ENCODE measurements around the gene C4orf33. TPM values are rescaled to one million over a fixed set of nuclear protein-coding genes. Genes with fewer than 3 reads are reported as not detected.

The C4orf33 gene
- total and polyA plus RNA-seq, 9 of the 15 experiments (the other 6 are each of a cell fraction or from before 2014, with no cell fraction given): 16.7 to 42.0 (median 27.5) TPM

DNA sequence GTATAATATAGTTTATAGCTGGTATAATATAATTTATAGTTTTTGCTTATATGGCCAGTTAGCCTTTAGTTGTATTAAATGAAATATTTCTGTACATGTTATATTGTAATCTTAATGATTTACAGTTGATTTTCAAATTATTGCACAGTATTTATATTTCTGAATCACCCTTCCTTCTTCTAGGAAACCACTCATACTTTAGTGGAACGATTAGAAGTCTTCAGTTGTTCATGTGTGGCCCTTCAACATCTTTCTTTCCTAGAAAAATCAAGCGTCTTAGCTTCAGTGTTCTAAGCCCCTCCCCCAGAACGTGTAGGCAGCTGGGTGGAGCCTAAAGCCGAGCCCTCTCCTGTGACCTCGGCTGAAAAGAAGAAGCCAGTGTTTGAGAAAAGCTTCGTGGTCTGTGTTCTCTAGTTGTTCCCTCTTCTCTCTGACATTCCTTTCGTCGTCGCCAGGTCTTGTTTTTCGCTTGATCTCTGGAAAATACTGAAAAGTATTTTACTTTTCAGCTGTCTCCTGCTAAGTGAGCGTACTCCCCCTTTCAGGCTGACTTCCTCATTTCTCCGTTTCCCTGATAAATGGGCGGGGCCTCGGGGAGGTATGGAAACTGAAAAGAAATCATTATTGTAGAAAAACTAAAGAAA lies at the start of gene C4orf33 (continued):
- TF ChIP-seq, protein P1, sequence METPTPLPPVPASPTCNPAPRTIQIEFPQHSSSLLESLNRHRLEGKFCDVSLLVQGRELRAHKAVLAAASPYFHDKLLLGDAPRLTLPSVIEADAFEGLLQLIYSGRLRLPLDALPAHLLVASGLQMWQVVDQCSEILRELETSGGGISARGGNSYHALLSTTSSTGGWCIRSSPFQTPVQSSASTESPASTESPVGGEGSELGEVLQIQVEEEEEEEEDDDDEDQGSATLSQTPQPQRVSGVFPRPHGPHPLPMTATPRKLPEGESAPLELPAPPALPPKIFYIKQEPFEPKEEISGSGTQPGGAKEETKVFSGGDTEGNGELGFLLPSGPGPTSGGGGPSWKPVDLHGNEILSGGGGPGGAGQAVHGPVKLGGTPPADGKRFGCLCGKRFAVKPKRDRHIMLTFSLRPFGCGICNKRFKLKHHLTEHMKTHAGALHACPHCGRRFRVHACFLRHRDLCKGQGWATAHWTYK (CRISPR knock-in tag; IDR thresholded peaks at IDR 0.05): no peak
- no peak for TF ChIP-seq DMBX1 (CRISPR knock-in tag; IDR thresholded peaks at IDR 0.05; ENCODE audit: borderline replicate concordance)
- TF ChIP-seq, protein P2, sequence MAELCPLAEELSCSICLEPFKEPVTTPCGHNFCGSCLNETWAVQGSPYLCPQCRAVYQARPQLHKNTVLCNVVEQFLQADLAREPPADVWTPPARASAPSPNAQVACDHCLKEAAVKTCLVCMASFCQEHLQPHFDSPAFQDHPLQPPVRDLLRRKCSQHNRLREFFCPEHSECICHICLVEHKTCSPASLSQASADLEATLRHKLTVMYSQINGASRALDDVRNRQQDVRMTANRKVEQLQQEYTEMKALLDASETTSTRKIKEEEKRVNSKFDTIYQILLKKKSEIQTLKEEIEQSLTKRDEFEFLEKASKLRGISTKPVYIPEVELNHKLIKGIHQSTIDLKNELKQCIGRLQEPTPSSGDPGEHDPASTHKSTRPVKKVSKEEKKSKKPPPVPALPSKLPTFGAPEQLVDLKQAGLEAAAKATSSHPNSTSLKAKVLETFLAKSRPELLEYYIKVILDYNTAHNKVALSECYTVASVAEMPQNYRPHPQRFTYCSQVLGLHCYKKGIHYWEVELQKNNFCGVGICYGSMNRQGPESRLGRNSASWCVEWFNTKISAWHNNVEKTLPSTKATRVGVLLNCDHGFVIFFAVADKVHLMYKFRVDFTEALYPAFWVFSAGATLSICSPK (IDR thresholded peaks at IDR 0.05; ENCODE audit: borderline replicate concordance): no peak
- no peak for TF ChIP-seq LCOR (CRISPR knock-in tag; IDR thresholded peaks at IDR 0.05)
- TF ChIP-seq MAZ (CRISPR knock-in tag; conservative IDR thresholded peaks at IDR 0.05 in 1 of 2, IDR thresholded peaks at IDR 0.05 in 1 of 2): 0 out of 4 replicates have a peak, but pooled peaks of 1 of the 2 experiments have one; percentile 37
- TF ChIP-seq SREBF2 (CRISPR knock-in tag; IDR thresholded peaks at IDR 0.05): no peak
- TF ChIP-seq ZNF384 (IDR thresholded peaks at IDR 0.05; ENCODE audit: low read depth, low read length): no peak
- TF ChIP-seq PHF8 (IDR thresholded peaks at IDR 0.05; ENCODE audit: borderline replicate concordance, low read length): peak; percentile 56; the same call in 1 of the 2 replicates
- TF ChIP-seq CHD1 (IDR thresholded peaks at IDR 0.05; ENCODE audit: low read length): no peak
- no peak for TF ChIP-seq FOXJ2 (tag; IDR thresholded peaks at IDR 0.05)
- TF ChIP-seq ATF1 (CRISPR knock-in tag; IDR thresholded peaks at IDR 0.05): no peak
- peak; percentile 71 for TF ChIP-seq ATF1 (tag; IDR thresholded peaks at IDR 0.05)
- no peak for TF ChIP-seq ZNF165 (CRISPR knock-in tag; IDR thresholded peaks at IDR 0.05; ENCODE audit: borderline replicate concordance)
- no peak for TF ChIP-seq PHTF2 (CRISPR knock-in tag; IDR thresholded peaks at IDR 0.05)
- TF ChIP-seq SAFB (IDR thresholded peaks at IDR 0.05; ENCODE audit: borderline replicate concordance, low read depth, low read length): no peak
- TF ChIP-seq ZNF668 (CRISPR knock-in tag; IDR thresholded peaks at IDR 0.05): no peak
- TF ChIP-seq ZBTB17 (CRISPR knock-in tag; IDR thresholded peaks at IDR 0.05): no peak
- TF ChIP-seq PHF21A (IDR thresholded peaks at IDR 0.05; ENCODE audit: borderline replicate concordance, low read depth): no peak
- no peak for TF ChIP-seq ZZZ3 (IDR thresholded peaks at IDR 0.05)
- TF ChIP-seq DIDO1 (tag; IDR thresholded peaks at IDR 0.05; ENCODE audit: low read depth): no peak
- TF ChIP-seq ZNF583 (CRISPR knock-in tag; IDR thresholded peaks at IDR 0.05): no peak
- no peak for TF ChIP-seq SMAD1 (IDR thresholded peaks at IDR 0.05; ENCODE audit: low read depth, low read length, partially characterized antibody)
- TF ChIP-seq ADNP (tag; IDR thresholded peaks at IDR 0.05): no peak
- TF ChIP-seq NKRF (IDR thresholded peaks at IDR 0.05; ENCODE audit: borderline replicate concordance): peak; percentile 75
- no peak for TF ChIP-seq GTF2A2 (tag; IDR thresholded peaks at IDR 0.05)
- no peak for TF ChIP-seq ZNF174 (CRISPR knock-in tag; IDR thresholded peaks at IDR 0.05)
- TF ChIP-seq TAF9B (IDR thresholded peaks at IDR 0.05; ENCODE audit: partially characterized antibody): peak; percentile 26

Measured in K562 (cell line).